H1 (cell line): ENCODE measurements around the gene LBP. TPM values are rescaled to one million over a fixed set of nuclear protein-coding genes. Genes with fewer than 3 reads are reported as not detected.

Experiments
- CBX8 ChIP-seq: fragments of 300-800, 300-1000 bp; sonication (generic); IDR thresholded peaks from 2 replicates; pipeline ENCODE4 v1.7.1; 2016; ENCODE audit warnings: low read depth, low read length, borderline replicate concordance
- CREB1 ChIP-seq: IDR thresholded peaks from 2 replicates; pipeline ENCODE4 v1.6.1; 2012; ENCODE audit warnings: inconsistent platforms
- EP300 ChIP-seq, 2 experiments: IDR thresholded peaks; 1 replicate in 1 of 2; 2 replicates in 1 of 2; pipeline ENCODE4 v1.6.1; 2011 to 2012; ENCODE audit warnings: low read depth in 2 of 2, low read length in 2 of 2, mild to moderate bottlenecking in 2 of 2, borderline replicate concordance in 1 of 2, inconsistent platforms in 1 of 2, moderate library complexity in 1 of 2
- GTF2F1 ChIP-seq: IDR thresholded peaks from 2 replicates; pipeline ENCODE4 v1.6.1; 2012; ENCODE audit warnings: low read depth, low read length, improper control_type of control experiment, borderline replicate concordance
- polyA plus RNA-seq, 7 experiments: library from polyadenylated mRNA; depleted of rRNA in 3 of 7; stranded (reverse) in 5 of 7; unstranded in 2 of 7; fragments of >200 nt in 5 of 7; fragments of 200-250 nt in 2 of 7; gene quantifications; 1 replicate in 5 of 7; 2 replicates in 1 of 7; 4 replicates in 1 of 7; pipeline versions ENCODE4 v1.2.1 to v1.2.3, GENCODE V29; 2011 to 2013; ENCODE audit warnings: missing spikeins in 2 of 7, mixed read lengths in 2 of 7
- total RNA-seq: library from RNA; stranded (reverse); fragmentation: NEBNext Ultra II Directional; extraction: Animal tissue kit (Norgen Biotek cat#: 25700); gene quantifications from 2 replicates; pipeline ENCODE4 v1.2.1, GENCODE V29; 2021

The LBP gene
- total and polyA plus RNA-seq, 2 of the 8 experiments (the other 6 are each of a cell fraction or from before 2014, with no cell fraction given): 0.60 to 0.63 TPM

DNA sequence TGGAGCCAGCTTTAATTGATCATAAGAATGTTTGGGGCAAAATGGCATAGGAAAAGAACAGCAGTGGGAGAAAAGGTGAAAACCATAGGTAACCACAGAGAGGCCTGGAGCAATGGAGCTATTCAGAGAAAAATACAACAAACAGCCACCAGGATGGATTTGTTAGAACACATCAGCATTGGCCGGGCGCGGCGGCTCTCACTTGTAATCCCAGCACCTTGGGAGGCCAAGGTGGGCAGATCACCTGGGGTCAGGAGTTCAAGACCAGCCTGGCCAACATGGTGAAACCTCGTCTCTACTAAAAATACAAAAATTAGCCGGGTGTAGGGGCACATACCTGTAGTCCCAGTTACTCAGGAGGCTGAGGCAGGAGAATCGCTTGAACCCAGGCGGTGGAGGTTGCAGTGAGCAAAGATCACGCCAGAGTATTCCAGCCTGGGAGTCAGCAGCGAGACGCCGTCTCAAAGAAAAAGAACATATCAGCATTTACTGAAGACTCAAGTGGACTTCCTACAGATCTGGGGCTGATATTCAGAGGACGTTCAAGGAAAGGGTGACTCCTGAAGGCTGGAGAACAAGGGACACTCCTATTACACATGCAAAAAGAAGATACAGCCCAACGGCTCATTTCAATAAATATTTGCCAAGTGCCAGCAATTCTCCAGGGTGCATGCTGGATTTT is 68.6 kb downstream of the LBP start (continued):
- no peak for TF ChIP-seq GTF2F1
- TF ChIP-seq CBX8: no peak
- no peak for TF ChIP-seq CREB1
- no peak for TF ChIP-seq EP300 (IDR thresholded peaks at IDR 0.05; ENCODE audit: borderline replicate concordance in 1 of 2, low read depth in 2 of 2, low read length in 2 of 2)
